IPS-15b (cell line): ENCODE measurements around the gene TNNI3.
A peak's percentile ranks its signal among the peaks of the same experiment; 100 is the strongest.

Experiments
- H3K27me3 ChIP-seq: one replicate; pipeline ENCODE4 v1.6.1; 2013; ENCODE audit warnings: low read length; ENCODE audit not compliant: control insufficient read depth, insufficient read depth
- H3K36me3 ChIP-seq: one replicate; pipeline ENCODE4 v1.6.1; 2013; ENCODE audit warnings: low read length; ENCODE audit not compliant: control insufficient read depth, insufficient read depth
- H3K4me1 ChIP-seq: one replicate; pipeline ENCODE4 v1.6.1; 2013; ENCODE audit warnings: mild to moderate bottlenecking, low read length; ENCODE audit not compliant: control insufficient read depth, insufficient read depth
- H3K4me3 ChIP-seq: one replicate; pipeline ENCODE4 v1.5.1; 2013; ENCODE audit warnings: low read depth, low read length
- H3K9ac ChIP-seq: one replicate; pipeline ENCODE4 v1.6.1; 2013; ENCODE audit warnings: low read depth, mild to moderate bottlenecking, low read length
- H3K9me3 ChIP-seq: one replicate; pipeline ENCODE4 v1.6.1; 2013; ENCODE audit warnings: mild to moderate bottlenecking, low read length; ENCODE audit not compliant: control insufficient read depth, insufficient read depth

The TNNI3 gene

GRCh38 chr19:55136399-55137102, 21.0 kb downstream of the TNNI3 start:
- Histone ChIP-seq H3K4me3 (no peak overlapping the region), H3K9ac (no peak overlapping the region), H3K36me3 (peaks cover 11% of the 10 kb centered on the region), H3K4me1 (peaks cover 2% of the 10 kb centered on the region), H3K27me3 (no peaks in the 10 kb centered on the region), H3K9me3 (no peaks in the 10 kb centered on the region)

DNA sequence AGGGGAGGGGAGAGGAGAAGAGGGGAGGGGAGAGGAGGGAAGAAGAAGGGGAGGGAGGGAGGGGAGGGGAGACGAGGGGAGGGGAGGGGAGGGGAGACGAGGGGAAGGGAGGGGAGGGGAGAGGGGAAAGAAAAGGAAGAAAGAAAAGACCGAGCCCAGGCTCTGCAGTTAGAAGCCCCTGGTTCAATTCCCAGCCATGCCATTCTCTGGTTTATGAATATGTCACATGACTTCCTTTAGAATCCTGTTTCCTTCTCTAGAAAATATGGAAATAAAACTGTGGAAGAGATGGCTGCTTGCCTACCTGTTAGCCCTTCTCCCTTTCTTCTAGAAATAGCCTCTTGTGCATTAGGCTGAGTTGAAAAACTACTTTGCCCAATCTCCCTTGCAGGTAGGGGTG, 22.8 kb downstream of the TNNI3 start:
- Histone ChIP-seq H3K36me3 (peaks cover 11% of the 10 kb centered on the region), H3K9ac (no peak overlapping the region), H3K27me3 (no peaks in the 10 kb centered on the region), H3K4me1 (no peaks in the 10 kb centered on the region), H3K9me3 (no peaks in the 10 kb centered on the region), H3K4me3 (no peak overlapping the region)

DNA sequence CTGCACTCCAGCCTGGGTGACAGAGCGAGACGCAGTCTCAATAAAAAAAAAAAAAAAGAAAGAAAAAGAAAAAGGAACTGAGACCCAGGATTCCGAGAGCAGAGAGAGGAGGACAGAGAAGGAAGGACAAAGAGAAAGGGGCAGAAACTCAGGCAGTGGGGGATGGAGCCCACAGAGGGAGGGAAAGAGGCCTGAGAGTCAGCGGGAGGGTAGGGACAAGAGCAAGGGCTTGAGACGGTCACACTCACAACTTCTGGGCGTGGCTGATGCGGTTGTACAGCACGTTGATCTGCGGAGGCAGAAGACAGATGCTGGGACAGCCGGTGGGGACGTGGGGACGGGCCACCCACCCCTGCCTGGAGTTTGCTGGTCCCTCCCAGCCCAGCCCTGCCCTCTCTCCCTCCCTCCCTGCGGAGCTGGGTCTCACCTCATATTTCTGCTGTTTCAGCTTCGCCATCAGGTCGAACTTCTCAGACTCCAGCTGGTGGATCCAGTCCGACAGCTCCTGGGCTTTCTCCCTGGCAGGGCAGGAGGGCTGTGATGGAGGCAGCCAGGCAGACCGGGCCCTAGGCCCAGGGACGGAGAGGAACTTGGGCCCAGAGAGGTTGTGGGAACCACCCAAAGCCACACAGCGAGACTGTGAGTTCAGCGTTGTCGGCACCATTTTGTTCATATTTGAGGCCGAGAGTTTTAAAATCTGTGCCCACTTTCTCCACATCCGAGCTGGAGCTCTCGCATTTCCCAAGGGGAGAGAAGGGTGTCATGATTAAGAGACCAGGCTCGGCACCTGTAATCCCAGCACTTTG, 23.7 kb downstream of the TNNI3 start:
- peaks cover 11% of the 10 kb centered on the region for H3K36me3 ChIP-seq
- H3K9ac ChIP-seq = no peak overlapping the region
- no peaks in the 10 kb centered on the region for H3K9me3 ChIP-seq
- no peak overlapping the region for H3K4me3 ChIP-seq
- H3K4me1 ChIP-seq = peaks cover 4% of the 10 kb centered on the region
- no peaks in the 10 kb centered on the region for H3K27me3 ChIP-seq

- no peak overlapping the region for H3K9ac ChIP-seq
- no peaks in the 10 kb centered on the region for H3K9me3 ChIP-seq
- no peak overlapping the region for H3K4me3 ChIP-seq
- no peaks in the 10 kb centered on the region for H3K27me3 ChIP-seq
- H3K4me1 ChIP-seq = peaks cover 4% of the 10 kb centered on the region
- peaks cover 11% of the 10 kb centered on the region for H3K36me3 ChIP-seq
Measured at GRCh38 chr19:55132453-55133129, 24.9 kb downstream of the TNNI3 start.

DNA sequence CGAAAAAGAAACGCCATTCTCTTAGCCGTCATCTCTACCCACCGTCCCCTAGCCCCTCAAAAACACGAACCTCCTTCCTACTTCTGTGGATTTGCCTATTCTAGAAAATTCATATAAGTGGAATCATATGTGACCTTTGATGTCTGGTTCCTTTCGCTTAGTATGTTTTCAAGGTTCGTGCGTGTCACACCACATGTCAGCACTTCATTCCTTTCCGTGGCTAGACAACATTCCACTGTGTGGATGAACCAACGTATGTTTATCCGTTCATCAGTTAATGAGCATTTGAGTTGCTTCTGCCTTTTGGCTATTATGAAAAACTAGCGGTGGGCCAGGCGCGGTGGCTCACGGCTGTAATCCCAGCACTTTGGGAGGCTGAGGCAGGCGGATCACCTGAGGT, 26.1 kb downstream of the TNNI3 start:
- no peak overlapping the region for H3K9ac ChIP-seq
- H3K36me3 ChIP-seq = peaks cover 11% of the 10 kb centered on the region
- H3K9me3 ChIP-seq = no peaks in the 10 kb centered on the region
- no peaks in the 10 kb centered on the region for H3K27me3 ChIP-seq
- no peak overlapping the region for H3K4me3 ChIP-seq
- H3K4me1 ChIP-seq = peaks cover 4% of the 10 kb centered on the region

- no peaks in the 10 kb centered on the region for H3K9me3 ChIP-seq
- H3K4me1 ChIP-seq = no peaks in the 10 kb centered on the region
- no peak overlapping the region for H3K9ac ChIP-seq
- H3K27me3 ChIP-seq = peaks cover 3% of the 10 kb centered on the region
- no peaks in the 10 kb centered on the region for H3K36me3 ChIP-seq
- peak overlapping the region; percentile 75 for H3K4me3 ChIP-seq
Measured at GRCh38 chr19:55119053-55119452, 38.5 kb downstream of the TNNI3 start.

DNA sequence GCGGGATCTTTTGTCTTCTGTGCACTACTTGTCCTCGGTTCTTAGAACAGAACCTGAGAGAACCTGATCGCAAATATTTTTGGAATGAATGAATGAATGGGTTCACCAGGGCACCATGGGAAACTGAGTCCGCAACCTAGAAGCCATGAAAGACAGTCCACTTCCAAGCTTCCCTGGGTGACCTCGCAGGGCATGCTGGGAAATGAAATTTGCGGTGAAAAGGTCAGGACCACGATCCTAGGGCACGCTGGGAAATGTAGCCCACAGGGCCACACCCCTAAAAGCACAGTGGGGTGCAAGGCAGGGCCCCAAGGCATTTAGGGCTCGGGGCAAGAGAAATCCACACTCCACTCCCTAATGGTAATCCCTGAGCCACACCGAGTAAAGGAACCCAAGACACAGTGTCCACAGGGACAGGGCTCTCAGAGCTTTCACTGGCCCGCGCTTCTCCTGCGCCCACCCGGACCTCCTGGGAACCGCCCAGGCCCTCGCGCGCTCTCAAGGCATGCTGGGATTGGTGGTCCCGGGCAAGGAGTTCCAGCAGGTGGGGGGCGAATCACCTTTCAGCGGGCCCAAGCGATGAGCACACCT, 39.0 kb downstream of the TNNI3 start:
- H3K27me3 ChIP-seq = no peaks in the 10 kb centered on the region
- no peak overlapping the region for H3K9ac ChIP-seq
- peak overlapping the region; percentile 75 for H3K4me3 ChIP-seq
- no peaks in the 10 kb centered on the region for H3K36me3 ChIP-seq
- no peaks in the 10 kb centered on the region for H3K4me1 ChIP-seq
- H3K9me3 ChIP-seq = no peaks in the 10 kb centered on the region

DNA sequence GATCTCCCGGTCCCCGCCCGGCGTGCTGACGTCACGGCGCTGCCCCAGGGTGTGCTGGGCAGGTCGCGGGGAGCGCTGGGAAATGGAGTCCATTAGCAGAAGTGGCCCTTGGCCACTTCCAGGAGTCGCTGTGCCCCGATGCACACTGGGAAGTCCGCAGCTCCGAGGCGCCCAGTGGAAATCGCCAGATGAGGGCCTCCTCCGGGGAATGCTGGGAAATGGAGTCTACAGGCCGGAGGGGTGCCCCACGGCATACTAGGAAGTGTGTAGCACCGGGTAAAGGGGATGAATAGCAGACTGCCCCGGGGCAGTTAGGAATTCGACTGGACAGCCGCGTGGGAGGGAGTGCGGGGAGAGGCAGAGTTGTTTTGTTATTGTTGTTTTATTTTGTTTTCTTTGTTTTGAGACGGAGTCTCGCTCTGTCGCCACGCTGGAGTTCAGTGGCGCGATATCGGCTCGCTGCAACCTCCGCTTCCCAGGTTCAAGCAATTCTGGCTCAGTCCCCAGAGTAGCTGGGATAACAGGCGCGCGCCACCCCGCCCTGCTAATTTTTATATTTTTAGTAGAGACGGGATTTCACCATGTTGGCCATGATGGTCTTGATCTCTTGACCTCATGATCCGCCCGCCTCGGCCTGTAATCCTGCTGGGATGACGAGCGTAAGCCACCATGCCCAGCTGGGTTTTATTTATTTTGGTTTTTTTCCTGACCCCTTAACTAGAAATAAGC, 39.7 kb downstream of the TNNI3 start:
- Histone ChIP-seq H3K4me1 (no peaks in the 10 kb centered on the region), H3K9ac (peak overlapping the region; percentile 42), H3K4me3 (peak overlapping the region; percentile 75), H3K9me3 (no peaks in the 10 kb centered on the region), H3K27me3 (no peaks in the 10 kb centered on the region), H3K36me3 (no peaks in the 10 kb centered on the region)

DNA sequence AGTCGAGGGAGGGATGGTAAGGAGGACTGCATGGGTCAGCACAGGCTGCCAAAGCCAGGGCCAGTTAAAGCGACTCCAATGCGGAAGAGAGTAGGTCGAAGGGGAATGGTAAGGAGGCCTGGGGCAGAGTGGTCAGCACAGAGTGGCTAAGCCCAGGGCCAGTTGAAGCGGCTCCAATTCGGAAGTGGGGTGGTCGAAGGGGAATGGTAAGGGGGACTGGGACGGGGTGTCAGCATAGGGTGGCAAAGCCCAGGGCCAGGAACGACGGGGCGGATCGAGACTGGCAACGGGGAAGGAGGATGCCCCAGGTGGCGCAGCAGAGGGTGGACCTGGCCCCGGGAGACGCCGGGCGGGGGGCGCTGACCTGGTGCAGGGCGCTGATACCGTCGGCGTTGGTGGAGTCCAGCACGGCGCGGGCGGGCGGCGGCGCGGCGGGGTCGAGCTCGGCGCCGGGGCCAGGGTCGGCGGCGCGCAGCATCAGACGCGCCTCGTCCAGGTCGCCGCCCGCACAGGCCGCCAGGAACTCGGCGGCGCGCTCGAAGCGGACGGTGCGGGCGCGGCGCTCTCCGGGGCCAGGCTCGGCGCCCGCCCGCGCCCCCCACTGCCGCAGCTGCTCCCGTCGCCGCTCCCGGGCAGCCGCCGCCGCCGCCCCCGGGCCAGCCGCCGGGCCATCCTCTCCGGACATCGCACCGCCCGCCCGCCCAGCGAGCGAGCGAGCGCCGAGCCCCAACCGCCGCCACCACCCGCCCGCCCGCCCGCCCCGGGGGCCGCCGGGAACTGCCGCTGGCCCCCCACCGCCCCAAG, 40.5 kb downstream of the TNNI3 start, which contains the start of gene PPP1R12C:
Gene PPP1R12C, minus strand, starts transcription at position 779 of the 804 bp plus-strand sequence. Its CDS starts 94 bp downstream, at position 685.
- H3K9ac ChIP-seq = peak within 1 kb of the TSS; percentile 73
- H3K9me3 ChIP-seq = no peaks in the 10 kb centered on the region
- peaks cover 3% of the 10 kb centered on the region for H3K36me3 ChIP-seq
- no peaks in the 10 kb centered on the region for H3K4me1 ChIP-seq
- peak within 1 kb of the TSS; percentile 89 for H3K4me3 ChIP-seq
- no peaks in the 10 kb centered on the region for H3K27me3 ChIP-seq

DNA sequence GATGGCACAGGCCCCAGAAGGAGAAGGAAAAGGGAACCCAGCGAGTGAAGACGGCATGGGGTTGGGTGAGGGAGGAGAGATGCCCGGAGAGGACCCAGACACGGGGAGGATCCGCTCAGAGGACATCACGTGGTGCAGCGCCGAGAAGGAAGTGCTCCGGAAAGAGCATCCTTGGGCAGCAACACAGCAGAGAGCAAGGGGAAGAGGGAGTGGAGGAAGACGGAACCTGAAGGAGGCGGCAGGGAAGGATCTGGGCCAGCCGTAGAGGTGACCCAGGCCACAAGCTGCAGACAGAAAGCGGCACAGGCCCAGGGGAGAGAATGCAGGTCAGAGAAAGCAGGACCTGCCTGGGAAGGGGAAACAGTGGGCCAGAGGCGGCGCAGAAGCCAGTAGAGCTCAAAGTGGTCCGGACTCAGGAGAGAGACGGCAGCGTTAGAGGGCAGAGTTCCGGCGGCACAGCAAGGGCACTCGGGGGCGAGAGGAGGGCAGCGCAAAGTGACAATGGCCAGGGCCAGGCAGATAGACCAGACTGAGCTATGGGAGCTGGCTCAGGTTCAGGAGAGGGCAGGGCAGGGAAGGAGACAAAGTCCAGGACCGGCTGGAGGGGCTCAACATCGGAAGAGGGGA, 41.2 kb downstream of the TNNI3 start:
- Histone ChIP-seq H3K9ac (peak overlapping the region; percentile 73), H3K4me1 (no peaks in the 10 kb centered on the region), H3K27me3 (no peaks in the 10 kb centered on the region), H3K9me3 (no peaks in the 10 kb centered on the region), H3K4me3 (peak overlapping the region; percentile 89), H3K36me3 (peaks cover 3% of the 10 kb centered on the region)
